ENCODE data around the gene LMF1.

The LMF1 gene

GRCh38 chr16:1002399-1003166, 31.8 kb upstream of the LMF1 start:
- DNase-seq, result no peak

DNA sequence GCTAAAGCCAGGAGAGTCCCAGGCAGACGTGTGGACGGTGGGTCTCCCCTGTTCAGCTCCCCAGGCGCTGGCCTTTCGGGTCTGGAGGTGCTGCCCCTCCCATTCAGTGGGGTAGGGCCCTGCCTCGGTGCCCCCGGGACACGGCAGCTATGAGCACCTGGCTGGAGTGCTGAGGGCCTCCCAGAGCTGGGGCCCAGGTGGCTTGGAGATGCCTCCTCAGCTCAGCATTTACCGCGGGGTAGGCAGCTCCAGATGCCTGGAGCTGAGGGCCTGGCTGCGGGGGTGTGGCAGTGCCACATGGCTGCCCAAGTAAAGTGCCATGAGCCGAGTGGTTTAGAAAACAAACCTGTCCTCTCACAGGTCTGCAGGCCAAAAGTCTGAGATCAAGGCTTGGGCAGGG, 30.3 kb upstream of the LMF1 start:
- no peak for DNase-seq

DNA sequence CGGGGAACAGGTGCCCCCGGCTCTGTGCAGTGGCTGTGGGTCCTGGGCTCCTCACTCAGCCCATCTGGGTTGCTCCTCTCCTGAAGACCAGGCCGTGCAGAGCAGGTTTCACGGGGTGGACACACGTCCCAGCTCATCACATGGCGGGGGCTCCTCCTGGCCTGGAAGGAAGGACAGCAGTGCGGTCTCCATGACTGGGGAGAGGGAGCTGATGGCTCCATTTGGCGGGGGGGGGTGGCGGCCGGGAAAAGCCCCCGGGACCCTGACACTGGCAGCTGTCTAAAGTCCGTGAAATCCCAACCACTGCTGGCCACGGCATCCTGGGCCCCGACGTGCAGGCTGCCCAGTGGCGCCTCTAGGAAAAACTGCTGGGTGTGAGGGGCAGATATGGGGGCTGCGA, 29.8 kb upstream of the LMF1 start:
- DNase-seq, result no peak

DNA sequence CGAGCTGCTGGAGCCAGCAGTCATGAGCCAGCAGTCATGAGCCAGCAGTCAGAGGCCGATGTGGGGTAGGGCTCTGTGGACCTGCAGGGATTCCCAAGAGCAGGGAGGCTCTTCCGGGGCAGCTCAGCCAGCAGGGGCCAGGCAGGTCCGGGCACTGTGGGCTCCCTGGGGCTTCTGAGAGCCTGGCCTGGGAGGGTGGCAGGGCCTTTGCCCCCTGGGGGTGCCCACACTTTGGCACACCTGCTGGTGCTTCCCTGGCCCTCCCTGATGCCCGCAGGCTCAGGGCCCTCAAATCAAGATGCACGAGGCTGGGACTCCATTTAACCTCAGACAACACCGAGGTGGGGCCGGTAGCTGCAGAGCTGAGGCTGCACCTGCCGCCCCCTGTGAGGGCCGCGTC, 28.9 kb upstream of the LMF1 start:
- DNase-seq, result no peak

GRCh38 chr16:998615-999014, 27.8 kb upstream of the LMF1 start:
- no peak for DNase-seq

DNA sequence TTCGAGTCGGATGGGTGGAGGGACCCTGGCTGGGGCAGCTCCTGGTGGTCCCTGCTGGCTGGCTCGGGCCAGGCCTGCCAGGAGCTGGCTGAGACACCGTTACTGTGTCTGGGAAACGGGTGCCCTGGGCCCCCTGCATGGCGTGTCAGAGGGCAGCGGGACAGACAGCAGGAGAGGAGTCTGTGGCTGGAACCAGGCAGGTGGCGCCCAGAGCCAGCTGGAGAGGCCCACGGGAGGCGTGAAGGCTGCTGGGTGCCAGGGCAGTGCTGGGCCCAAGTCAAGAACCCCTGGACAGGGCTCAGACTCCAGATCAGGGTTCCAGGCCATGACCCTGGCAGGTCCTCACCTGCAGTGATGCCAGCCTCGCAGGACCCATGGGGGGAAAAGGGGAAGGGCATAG, 27.4 kb upstream of the LMF1 start:
- no peak for DNase-seq

DNA sequence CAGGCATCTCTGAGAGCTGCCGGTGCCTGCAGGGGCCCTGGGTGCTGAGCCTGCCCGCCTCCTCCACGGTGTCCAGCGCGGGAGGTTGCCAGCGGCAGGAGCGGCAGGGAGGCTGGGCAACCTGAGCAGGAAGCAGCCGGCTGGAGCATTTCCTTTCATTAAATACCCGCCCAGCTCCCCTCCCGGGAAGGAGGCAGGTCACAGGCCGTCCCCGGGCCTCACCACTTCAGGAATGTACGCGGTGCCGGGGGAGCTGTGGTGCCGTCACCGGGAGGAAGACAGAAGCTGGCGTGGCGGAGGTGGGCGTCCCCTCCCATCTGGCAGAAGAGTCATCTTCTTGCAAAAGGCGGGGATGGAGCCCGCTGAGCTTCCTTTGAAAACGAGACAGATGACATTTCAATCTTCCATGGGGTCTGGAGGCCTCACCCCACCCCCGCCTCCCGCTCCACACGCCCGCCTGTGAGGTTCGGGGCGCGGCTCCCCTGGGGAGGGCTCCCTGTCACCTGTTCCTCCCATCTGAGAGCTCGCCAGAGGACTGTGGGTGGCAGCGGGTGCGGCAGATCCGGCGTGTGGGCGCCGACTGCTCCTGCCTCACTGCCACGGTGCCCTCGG, 26.8 kb upstream of the LMF1 start:
- peak; percentile 66 for DNase-seq

- DNase-seq, result no peak
Measured at GRCh38 chr16:996681-997080, 25.9 kb upstream of the LMF1 start.

DNA sequence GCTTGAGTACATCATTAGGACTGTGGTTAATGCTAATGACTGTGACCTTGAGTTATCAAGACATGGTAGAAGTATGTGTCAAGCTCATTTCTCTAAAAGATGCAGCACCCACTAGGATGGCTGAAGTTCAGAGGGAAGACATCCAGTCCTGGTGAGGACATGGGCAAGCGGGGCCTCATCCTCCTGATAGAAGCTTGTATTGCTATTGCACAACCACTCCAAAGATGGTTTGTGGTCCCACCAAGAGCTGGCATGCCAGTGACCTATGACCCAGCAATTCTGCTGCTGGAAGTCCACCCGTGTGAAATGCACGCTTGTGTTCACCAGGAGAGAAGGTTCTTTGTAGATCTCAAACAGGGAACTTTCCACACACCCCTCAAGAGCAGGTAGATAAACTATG, 25.0 kb upstream of the LMF1 start:
- DNase-seq, result no peak

DNA sequence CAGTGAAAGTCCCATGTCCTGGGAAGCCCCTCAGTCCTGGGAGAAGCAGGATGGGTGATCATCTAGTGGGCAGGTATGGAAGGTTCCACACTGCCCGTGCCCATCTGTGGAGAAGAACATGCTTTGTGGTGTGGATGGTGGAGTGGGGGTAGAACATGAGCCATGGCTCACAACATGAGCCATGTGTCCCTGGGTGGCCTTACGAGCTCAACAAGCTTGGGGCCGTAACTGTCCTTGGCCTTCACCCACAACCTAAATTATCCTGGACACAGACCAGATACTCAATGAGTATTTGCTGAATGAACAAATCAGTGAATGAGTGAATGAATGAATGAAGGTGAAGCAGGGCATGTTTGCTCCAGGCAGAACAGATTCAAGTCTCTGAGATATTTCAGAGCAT, 24.3 kb upstream of the LMF1 start:
- no peak for DNase-seq

GRCh38 chr16:993731-994130, 22.9 kb upstream of the LMF1 start:
- no peak for DNase-seq

GRCh38 chr16:991773-992172, 21.0 kb upstream of the LMF1 start:
- no peak for DNase-seq

DNA sequence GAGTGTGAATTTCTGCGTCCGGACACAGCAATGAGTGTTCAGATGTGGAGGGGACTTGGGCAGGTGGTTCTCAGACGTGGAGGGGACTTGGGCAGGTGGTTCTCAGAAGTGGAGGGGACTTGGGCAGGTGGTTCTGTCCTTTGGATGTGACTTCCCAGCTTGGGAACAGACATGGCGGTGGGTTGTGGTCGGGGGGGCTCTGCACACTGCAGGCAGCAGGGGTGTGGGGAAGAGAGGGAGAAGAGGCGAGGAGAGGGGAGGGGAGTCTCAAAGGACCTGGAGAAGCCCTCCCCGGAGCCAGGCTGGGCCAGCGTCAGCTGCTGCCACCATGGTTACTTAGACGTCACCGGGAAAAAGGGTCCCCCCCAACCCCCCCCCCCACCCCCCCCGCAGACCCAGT, 20.6 kb upstream of the LMF1 start:
- no peak for DNase-seq

- DNase-seq, result no peak
Measured at GRCh38 chr16:990516-991291, 19.9 kb upstream of the LMF1 start.

- DNase-seq, result no peak
Measured at GRCh38 chr16:989354-989814, 18.6 kb upstream of the LMF1 start.

- DNase-seq, result no peak
Measured at GRCh38 chr16:988471-989353, 17.9 kb upstream of the LMF1 start.

DNA sequence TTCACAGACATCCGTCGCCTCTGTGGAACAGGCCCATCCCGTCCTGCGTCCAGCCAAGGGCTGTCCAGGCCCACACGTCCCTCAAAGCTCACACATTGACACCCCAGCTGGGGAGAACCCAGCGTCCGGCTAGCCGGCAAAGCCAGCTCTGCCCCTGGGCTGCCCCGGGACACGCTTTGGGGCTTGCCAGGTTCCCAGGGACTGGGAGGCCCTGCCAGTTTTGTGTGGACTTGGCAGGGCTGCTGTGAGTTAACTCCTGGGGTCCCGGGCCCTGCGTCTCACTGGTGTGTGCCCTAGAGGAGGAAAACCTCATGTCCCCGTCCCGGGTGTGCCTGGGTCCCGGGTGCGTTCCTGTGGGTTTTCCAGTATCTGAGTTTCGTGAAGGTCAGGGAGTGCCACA, 17.1 kb upstream of the LMF1 start:
- no peak for DNase-seq

DNA sequence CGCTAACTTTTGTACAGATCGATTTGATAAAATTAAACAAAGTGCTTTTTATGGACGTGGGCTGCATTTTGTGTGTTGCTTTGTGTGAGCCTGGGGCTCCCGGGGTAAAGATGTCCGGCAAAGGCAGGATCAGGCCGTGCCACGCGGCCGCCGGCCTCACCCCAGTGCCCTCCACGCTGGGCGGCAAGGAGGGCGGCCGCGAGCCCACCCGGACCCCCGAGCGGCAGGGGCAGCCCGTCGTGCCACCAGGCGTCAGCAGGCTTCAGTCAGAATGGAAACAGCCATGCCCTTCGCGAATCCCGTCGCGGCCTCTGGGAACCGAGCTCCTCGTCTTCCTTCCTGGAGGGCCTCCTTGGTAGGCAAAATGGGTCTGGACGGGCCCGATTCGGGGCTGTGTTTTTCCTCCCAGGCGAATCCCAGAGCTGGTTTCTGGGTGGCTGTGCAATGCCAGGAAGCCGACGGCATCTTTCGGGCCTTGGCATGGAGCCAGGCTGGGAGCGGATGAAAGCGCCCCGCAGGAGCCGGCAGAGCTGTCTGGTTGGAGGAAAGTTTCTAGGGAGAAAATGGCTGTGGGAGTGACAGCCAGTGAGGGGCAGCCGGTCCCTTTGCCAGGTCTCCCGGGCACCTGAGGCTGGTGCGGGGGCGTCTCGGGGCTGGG, 16.3 kb upstream of the LMF1 start:
- DNase-seq, result no peak

DNA sequence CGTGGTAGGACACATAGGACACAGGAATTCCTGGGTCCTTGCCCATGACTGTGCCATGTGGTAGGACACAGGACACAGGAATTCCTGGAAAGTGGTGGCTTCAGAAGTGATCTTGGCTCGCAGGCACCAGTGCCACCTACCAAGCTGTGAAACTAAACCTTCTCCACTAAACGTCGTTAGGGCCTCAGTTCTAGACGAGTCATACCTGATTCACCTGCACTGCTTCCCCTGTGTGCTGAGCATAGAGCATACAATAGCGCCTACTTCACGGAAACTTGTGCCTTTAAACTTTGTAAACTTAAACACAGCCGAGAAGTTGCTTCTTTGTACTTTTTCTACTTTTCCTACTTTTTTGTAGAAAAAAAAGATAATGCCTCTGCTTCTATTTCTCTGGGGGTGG, 15.6 kb upstream of the LMF1 start:
- no peak for DNase-seq

DNA sequence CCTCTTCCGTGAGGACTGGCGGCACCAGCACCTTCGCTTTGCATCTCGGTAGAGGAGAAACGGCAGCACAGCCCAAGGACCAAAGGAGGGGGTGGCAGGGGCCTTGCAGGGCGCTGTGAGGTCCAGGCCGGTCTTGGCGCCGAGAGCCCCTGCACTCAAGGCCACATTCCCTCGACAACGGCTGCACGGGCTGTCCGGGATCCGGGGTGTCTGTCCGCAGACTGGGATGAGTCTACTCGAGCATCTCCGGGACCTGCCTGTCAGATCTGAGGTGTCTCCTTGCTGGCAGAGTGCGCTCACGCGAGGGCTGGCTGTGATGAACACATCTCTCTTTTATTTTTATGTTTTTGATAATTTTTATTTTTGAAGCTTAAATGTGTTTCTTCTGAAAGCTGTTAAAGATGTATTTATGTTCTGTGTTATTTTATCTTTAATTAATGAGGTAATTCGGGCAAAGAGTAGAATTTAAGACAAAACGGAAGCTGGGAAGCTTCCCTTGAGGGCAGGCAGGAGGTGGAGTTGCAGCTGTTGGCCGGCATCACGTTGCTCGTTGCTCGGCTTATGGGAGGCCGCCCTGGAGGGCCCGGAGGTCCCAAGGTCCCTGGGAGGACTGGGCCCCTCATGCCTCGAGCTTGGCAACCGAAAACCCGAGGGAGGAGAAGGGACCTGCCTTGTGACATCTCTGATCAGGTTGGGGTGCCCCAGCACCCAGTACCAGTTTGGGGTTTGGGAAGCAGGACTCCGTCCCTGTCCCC, 15.0 kb upstream of the LMF1 start:
- no peak for DNase-seq

Measured in right forelimb (tissue), 1 donor.